ENCODE measurements around the gene SPOCK1. TPM values are rescaled to one million over a fixed set of nuclear protein-coding genes. Genes with fewer than 3 reads are reported as not detected.

SPOCK1 gene
- total and polyA plus RNA-seq, 2 experiments from 2014 or later: 268 to 471 TPM

DNA sequence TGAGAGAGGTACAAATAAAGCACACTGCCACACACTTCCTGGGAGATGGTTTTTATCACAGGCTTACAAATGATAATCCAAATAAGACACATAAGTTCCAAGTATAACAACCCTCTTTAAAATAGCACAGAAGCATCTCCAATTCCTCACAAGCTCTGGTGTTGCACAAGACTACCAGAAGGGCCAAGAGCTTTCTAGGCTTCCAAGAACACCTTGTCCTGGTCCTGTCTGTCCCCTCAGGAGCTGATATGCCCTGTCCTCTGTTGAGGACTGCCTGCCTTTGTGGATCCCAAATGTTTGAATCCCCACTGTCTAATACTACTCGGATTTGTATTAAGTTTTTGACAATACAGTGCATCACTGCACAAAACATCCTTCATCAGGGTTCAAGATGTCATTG is 110.1 kb downstream of the SPOCK1 start:
- TF ChIP-seq EZH2 (IDR thresholded peaks at IDR 0.05; ENCODE audit: insufficient read depth, poor library complexity, severe bottlenecking): no peak
- no peak for TF ChIP-seq EZH2phosphoT487 (IDR thresholded peaks at IDR 0.05; ENCODE audit: insufficient read depth, low read depth)
- Histone ChIP-seq H2AFZ (no peak overlapping the region), H3K9me2 (ENCODE audit: insufficient read depth) (no peaks in the 10 kb centered on the region), H3K27me3 (replicated peaks; ENCODE audit: insufficient read depth) (no peaks in the 10 kb centered on the region), H3K36me3 (ENCODE audit: low read depth) (0 out of 2 replicates have a peak, but pooled peaks cover 4% of the 10 kb centered on the region), H3K27ac (no peak overlapping the region), H3K4me3 (no peak overlapping the region), H3K9me3 (ENCODE audit: low read depth) (no peaks in the 10 kb centered on the region), H3K79me2 (ENCODE audit: insufficient read depth) (peaks cover 99% of the 10 kb centered on the region), H3F3A (ENCODE audit: insufficient read depth) (peaks cover 22% of the 10 kb centered on the region; the same call in 1 of the 2 replicates), H3K9ac (no peak overlapping the region), H3K4me1 (ENCODE audit: insufficient read depth) (peaks cover 15% of the 10 kb centered on the region; the same call in 1 of the 2 replicates), H4K20me1 (ENCODE audit: insufficient read depth) (peaks cover 7% of the 10 kb centered on the region), H3K4me2 (ENCODE audit: unreplicated experiment) (no peak overlapping the region)
- DNase-seq: no peak
- WGBS, 2 experiments (ENCODE audit: low coverage in 1 of 2, low lambda C conversion rate in 2 of 2, missing lambda C conversion rate in 2 of 2): 64 to 67% methylated on average over 1 of the region's 1 CpG
- in situ Hi-C loops (cut with MboI): no loop called here

DNA sequence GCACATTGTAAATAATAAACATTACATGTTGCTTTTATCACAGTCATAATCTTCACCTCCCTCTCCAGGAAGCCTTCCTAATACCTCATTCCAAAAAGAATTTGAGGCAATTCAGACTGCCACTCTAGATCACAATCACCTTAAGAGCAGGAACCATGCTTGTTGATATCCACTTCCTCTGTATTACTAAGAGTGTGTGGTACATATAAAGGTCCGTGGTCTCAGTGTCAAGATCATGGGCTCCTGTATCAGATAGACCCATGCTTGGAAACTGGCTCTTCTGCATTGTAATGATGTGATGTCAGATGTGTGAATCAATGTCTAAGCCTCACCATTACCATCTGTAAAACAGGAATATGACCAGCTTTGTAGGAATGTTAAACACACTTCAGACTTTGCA is 114.1 kb downstream of the SPOCK1 start:
- H3K27ac ChIP-seq: no peak overlapping the region
- no peak overlapping the region for H2AFZ ChIP-seq
- peaks cover 9% of the 10 kb centered on the region; the same call in 1 of the 2 replicates for H3F3A ChIP-seq (ENCODE audit: insufficient read depth)
- no peak overlapping the region for H3K4me3 ChIP-seq
- in situ Hi-C loops (cut with MboI): no loop called here
- H3K9me3 ChIP-seq (ENCODE audit: low read depth): no peaks in the 10 kb centered on the region
- H3K9me2 ChIP-seq (ENCODE audit: insufficient read depth): no peaks in the 10 kb centered on the region
- H4K20me1 ChIP-seq (ENCODE audit: insufficient read depth): peaks cover 7% of the 10 kb centered on the region
- H3K9ac ChIP-seq: no peak overlapping the region
- 0 out of 2 replicates have a peak, but pooled peaks cover 4% of the 10 kb centered on the region for H3K36me3 ChIP-seq (ENCODE audit: low read depth)
- no peak overlapping the region for H3K4me2 ChIP-seq (ENCODE audit: unreplicated experiment)
- no peak for DNase-seq
- TF ChIP-seq EZH2 (IDR thresholded peaks at IDR 0.05; ENCODE audit: insufficient read depth, poor library complexity, severe bottlenecking): no peak
- TF ChIP-seq EZH2phosphoT487 (IDR thresholded peaks at IDR 0.05; ENCODE audit: insufficient read depth, low read depth): no peak
- H3K79me2 ChIP-seq (ENCODE audit: insufficient read depth): peaks cover 97% of the 10 kb centered on the region
- peaks cover 1% of the 10 kb centered on the region for H3K4me1 ChIP-seq (ENCODE audit: insufficient read depth)
- no peaks in the 10 kb centered on the region for H3K27me3 ChIP-seq (replicated peaks; ENCODE audit: insufficient read depth)
- 83 to 87% methylated on average over 1 of the region's 1 CpG for WGBS, 2 experiments (ENCODE audit: low coverage in 1 of 2, low lambda C conversion rate in 2 of 2, missing lambda C conversion rate in 2 of 2)

DNA sequence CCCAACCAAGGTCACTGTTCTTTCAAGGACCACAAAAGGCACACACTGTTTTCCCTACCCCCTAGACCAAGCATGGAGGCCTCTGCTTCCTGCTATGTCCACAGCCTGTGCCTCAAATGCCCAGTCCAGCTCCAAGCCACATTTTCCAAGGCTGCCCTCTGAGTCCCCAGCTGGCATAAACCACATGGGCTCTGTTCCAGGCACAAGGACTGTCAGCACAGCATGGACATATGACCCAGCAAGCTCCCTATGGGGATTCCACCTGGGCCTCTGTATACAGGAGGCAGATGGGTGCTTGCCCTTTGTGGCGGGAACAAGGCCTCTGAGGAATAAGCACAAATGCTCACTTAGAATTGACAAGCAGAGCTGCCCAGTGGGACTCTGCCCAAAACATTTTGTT is 115.2 kb downstream of the SPOCK1 start:
- Histone ChIP-seq H3F3A (ENCODE audit: insufficient read depth) (peaks cover 9% of the 10 kb centered on the region; the same call in 1 of the 2 replicates), H3K27me3 (replicated peaks; ENCODE audit: insufficient read depth) (no peaks in the 10 kb centered on the region), H3K36me3 (ENCODE audit: low read depth) (0 out of 2 replicates have a peak, but pooled peaks cover 4% of the 10 kb centered on the region), H3K9me2 (ENCODE audit: insufficient read depth) (no peaks in the 10 kb centered on the region), H3K4me3 (no peak overlapping the region), H4K20me1 (ENCODE audit: insufficient read depth) (peaks cover 7% of the 10 kb centered on the region), H3K9ac (no peak overlapping the region), H2AFZ (no peak overlapping the region), H3K9me3 (ENCODE audit: low read depth) (no peaks in the 10 kb centered on the region), H3K27ac (no peak overlapping the region), H3K4me1 (ENCODE audit: insufficient read depth) (peaks cover 8% of the 10 kb centered on the region), H3K4me2 (ENCODE audit: unreplicated experiment) (no peak overlapping the region), H3K79me2 (ENCODE audit: insufficient read depth) (peaks cover 94% of the 10 kb centered on the region)
- WGBS, 2 experiments (ENCODE audit: low coverage in 1 of 2, low lambda C conversion rate in 2 of 2, missing lambda C conversion rate in 2 of 2): 100% methylated on average over 1 of the region's 1 CpG
- TF ChIP-seq EZH2 (IDR thresholded peaks at IDR 0.05; ENCODE audit: insufficient read depth, poor library complexity, severe bottlenecking) (no peak), EZH2phosphoT487 (IDR thresholded peaks at IDR 0.05; ENCODE audit: insufficient read depth, low read depth) (no peak)
- no peak for DNase-seq
- in situ Hi-C loops (cut with MboI): no loop called here

DNA sequence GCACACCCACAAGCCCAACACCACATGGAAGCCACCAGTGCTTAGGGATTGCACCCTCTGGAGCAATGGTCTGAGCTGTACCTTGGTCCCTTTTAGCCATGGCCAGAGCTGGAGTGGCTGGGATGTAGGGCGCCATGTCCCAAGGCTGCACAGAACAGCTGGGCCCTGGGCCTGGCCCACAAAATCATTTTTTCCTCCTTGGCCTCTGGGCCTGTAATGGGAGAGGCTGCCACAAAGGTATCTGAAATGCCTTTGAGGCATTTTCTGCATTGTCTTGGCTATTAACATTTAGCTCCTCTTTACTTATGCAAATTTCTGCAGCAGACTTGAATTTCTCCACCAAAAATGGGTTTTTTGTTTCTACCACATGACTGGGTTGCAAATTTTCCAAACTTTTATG is 117.6 kb downstream of the SPOCK1 start:
- WGBS, 2 experiments (ENCODE audit: low coverage in 1 of 2, low lambda C conversion rate in 2 of 2, missing lambda C conversion rate in 2 of 2): 100% methylated on average over 1 of the region's 1 CpG
- peaks cover 1% of the 10 kb centered on the region for H4K20me1 ChIP-seq (ENCODE audit: insufficient read depth)
- peaks cover 2% of the 10 kb centered on the region; the same call in 1 of the 2 replicates for H3F3A ChIP-seq (ENCODE audit: insufficient read depth)
- H3K79me2 ChIP-seq (ENCODE audit: insufficient read depth): peaks cover 93% of the 10 kb centered on the region
- in situ Hi-C loops (cut with MboI): no loop called here
- no peak overlapping the region for H3K27ac ChIP-seq
- H3K4me3 ChIP-seq: no peak overlapping the region
- no peaks in the 10 kb centered on the region for H3K9me3 ChIP-seq (ENCODE audit: low read depth)
- H3K4me2 ChIP-seq (ENCODE audit: unreplicated experiment): no peak overlapping the region
- no peak for TF ChIP-seq EZH2phosphoT487 (IDR thresholded peaks at IDR 0.05; ENCODE audit: insufficient read depth, low read depth)
- TF ChIP-seq EZH2 (IDR thresholded peaks at IDR 0.05; ENCODE audit: insufficient read depth, poor library complexity, severe bottlenecking): no peak
- H2AFZ ChIP-seq: no peak overlapping the region
- no peaks in the 10 kb centered on the region for H3K27me3 ChIP-seq (replicated peaks; ENCODE audit: insufficient read depth)
- peaks cover 8% of the 10 kb centered on the region for H3K4me1 ChIP-seq (ENCODE audit: insufficient read depth)
- DNase-seq: no peak
- no peaks in the 10 kb centered on the region for H3K9me2 ChIP-seq (ENCODE audit: insufficient read depth)
- H3K36me3 ChIP-seq (ENCODE audit: low read depth): 0 out of 2 replicates have a peak, but pooled peaks cover 4% of the 10 kb centered on the region
- no peak overlapping the region for H3K9ac ChIP-seq
